Panc1 (cell line): Measurements from ENCODE around the gene TGM3. TPM values are rescaled to one million over a fixed set of nuclear protein-coding genes. Genes with fewer than 3 reads are reported as not detected.

Experiments used
- ATAC-seq: fragments of 200-7000 bp; cut with Tn5 transposase; 2 replicates; pipeline ENCODE4 v1.9.1; 2020; ENCODE audit warnings: mild to moderate bottlenecking, moderate library complexity
- BruUV-seq: library from RNA; stranded (reverse); fragments of 400-500 nt; replicated peaks from 2 replicates; lab custom pipeline; 2021; lab: Mats Ljungman, UMichigan
- CTCF ChIA-PET: fragments of 300-600 bp; sonication (Branson Sonifier 250); formaldehyde crosslinking; loops from one replicate; lab custom pipeline; 2022; ENCODE audit warnings: antibody characterized with exemption; lab: Charles Lee
- POLR2A ChIA-PET: fragments of 300-600 bp; sonication (Branson Sonifier 250); formaldehyde crosslinking; loops from one replicate; lab custom pipeline; 2022; ENCODE audit warnings: antibody characterized with exemption; lab: Charles Lee
- DNase-seq: peaks from one replicate; pipeline ENCODE4 v3.0.0-alpha.2; 2010; ENCODE audit warnings: low read depth, low spot score
- H3K27ac ChIP-seq: 2 replicates; pipeline ENCODE4 v1.5.1; 2011; ENCODE audit warnings: mild to moderate bottlenecking, low read length, inconsistent platforms
- H3K27me3 ChIP-seq: fragments of 200-500 bp; sonication (Bioruptor generic); 2 replicates; pipeline ENCODE4 v1.6.0; 2014; ENCODE audit warnings: low read length, inconsistent platforms; ENCODE audit not compliant: control insufficient read depth, insufficient read depth
- H3K36me3 ChIP-seq: fragments of 200-500 bp; sonication (Bioruptor generic); 2 replicates; pipeline ENCODE4 v1.5.1; 2014; ENCODE audit warnings: inconsistent platforms, mild to moderate bottlenecking, low read length, moderate library complexity; ENCODE audit not compliant: control insufficient read depth, insufficient read depth
- H3K4me1 ChIP-seq: 2 replicates; pipeline ENCODE4 v1.5.1; 2011; ENCODE audit warnings: inconsistent platforms, mild to moderate bottlenecking, low read length, moderate library complexity; ENCODE audit not compliant: control insufficient read depth, insufficient read depth
- H3K4me3 ChIP-seq, 2 experiments: 2 replicates each; pipeline ENCODE4 v1.5.1; 2011 to 2012; ENCODE audit warnings: low read depth in 2 of 2, low read length in 2 of 2, mild to moderate bottlenecking in 2 of 2, inconsistent platforms in 1 of 2, moderate library complexity in 1 of 2
- H3K9me3 ChIP-seq: fragments of 200-500 bp; sonication (Bioruptor generic); 2 replicates; pipeline ENCODE4 v1.5.1; 2014; ENCODE audit warnings: low read depth, mild to moderate bottlenecking, inconsistent platforms, low read length, moderate library complexity; ENCODE audit not compliant: control insufficient read depth, insufficient read depth
- CTCF ChIP-seq: fragments of 450-650 bp; IDR thresholded peaks from 2 replicates; pipeline ENCODE4 v1.5.1; 2017; ENCODE audit warnings: mild to moderate bottlenecking
- POLR2AphosphoS5 ChIP-seq: IDR thresholded peaks from 2 replicates; pipeline ENCODE4 v1.6.1; 2012; ENCODE audit warnings: mild to moderate bottlenecking, low read depth, low read length, moderate library complexity
- REST ChIP-seq, 2 experiments: IDR thresholded peaks; 2 replicates each; pipeline ENCODE4 v1.6.1; 2011 to 2012; ENCODE audit warnings: low read depth in 2 of 2, control low read depth in 1 of 2, low read length in 1 of 2, mild to moderate bottlenecking in 1 of 2, moderate library complexity in 1 of 2; ENCODE audit not compliant: insufficient read depth in 1 of 2
- SIN3A ChIP-seq: IDR thresholded peaks from 2 replicates; pipeline ENCODE4 v1.6.1; 2012; ENCODE audit warnings: low read depth, mild to moderate bottlenecking, low read length, moderate library complexity, borderline replicate concordance; ENCODE audit not compliant: insufficient read depth
- TCF7L2 ChIP-seq: IDR thresholded peaks from 2 replicates; pipeline ENCODE4 v1.6.1; 2011; ENCODE audit warnings: mild to moderate bottlenecking, low read depth, low read length, inconsistent platforms
- in situ Hi-C: cut with HindIII; loops from 2 replicates; pipeline ENCODE4 v1.10.0; 2016; ENCODE audit warnings: low sequenced_read_pairs, low pct_unique_long_range_greater_than_20kb
- intact Hi-C: fragments of 100-400 bp; cut with micrococcal nuclease; formaldehyde crosslinking; loops from one replicate; pipeline ENCODE4 v1.10.0; 2022; ENCODE audit not compliant: unreplicated experiment
- total RNA-seq: library from RNA; stranded (reverse); gene quantifications from one replicate; pipeline ENCODE4 v1.2.1, GENCODE V29; 2021; ENCODE audit not compliant: unreplicated experiment

Gene TGM3
- total RNA-seq, 1 experiment from 2014 or later, result not detected

- Histone ChIP-seq H3K36me3 (no peaks in the 10 kb centered on the region), H3K27ac (no peak overlapping the region), H3K4me3 (no peak overlapping the region), H3K4me1 (no peaks in the 10 kb centered on the region), H3K9me3 (no peaks in the 10 kb centered on the region), H3K27me3 (peaks cover under 1% of the 10 kb centered on the region; the same call in 1 of the 2 replicates)
- TF ChIP-seq CTCF (no peak), REST (IDR thresholded peaks at IDR 0.05; ENCODE audit: insufficient read depth in 1 of 2, low read depth in 2 of 2, low read length in 1 of 2) (no peak)
- CTCF ChIA-PET, result no interaction called here
- in situ Hi-C loops, result no loop called here
- BruUV-seq, result no TSS peak
- intact Hi-C loops, result no loop called here
- ATAC-seq, result no peak
- POLR2A ChIA-PET, result no interaction called here
- no peak for DNase-seq
These were observed 1.8 kb upstream of the TGM3 start for GRCh38 chr20:2293971-2294370.

GRCh38 chr20:2295286-2295685 is 515 bp upstream of the TGM3 start:
- TF ChIP-seq REST (IDR thresholded peaks at IDR 0.05; ENCODE audit: insufficient read depth in 1 of 2, low read depth in 2 of 2, low read length in 1 of 2) (no peak), POLR2AphosphoS5 (no peak), SIN3A (no peak), CTCF (no peak), TCF7L2 (no peak)
- no peak overlapping the region for H3K27ac ChIP-seq
- peaks cover 2% of the 10 kb centered on the region; the same call in 1 of the 2 replicates for H3K27me3 ChIP-seq
- H3K4me3 ChIP-seq, result no peak overlapping the region
- no peaks in the 10 kb centered on the region for H3K9me3 ChIP-seq
- no peaks in the 10 kb centered on the region for H3K4me1 ChIP-seq
- POLR2A ChIA-PET, result no interaction called here
- intact Hi-C loops, result no loop called here
- DNase-seq (no peak), ATAC-seq (no peak)
- no TSS peak for BruUV-seq
- H3K36me3 ChIP-seq, result no peaks in the 10 kb centered on the region
- in situ Hi-C loops, result no loop called here
- CTCF ChIA-PET, result no interaction called here
